H1 (cell line): ENCODE results near the gene FSTL4. TPM values are rescaled to one million over a fixed set of nuclear protein-coding genes. Genes with fewer than 3 reads are reported as not detected.

Experiments used
- CTCF ChIA-PET: fragments of 300-600 bp; sonication (Branson Sonifier 250); formaldehyde crosslinking; loops from one replicate; lab custom pipeline; 2021; ENCODE audit not compliant: partially characterized antibody; lab: Charles Lee
- POLR2A ChIA-PET: fragments of 300-600 bp; sonication (Branson Sonifier 250); formaldehyde crosslinking; loops from one replicate; lab custom pipeline; 2021; ENCODE audit warnings: inconsistent platforms; ENCODE audit not compliant: partially characterized antibody; lab: Charles Lee
- DNase-seq, 2 experiments: peaks; one replicate each; pipeline versions ENCODE4 v3.0.0 to v3.0.0-alpha.2; 2010 to 2022; ENCODE audit warnings: low spot score in 2 of 2, low read depth in 1 of 2, mixed read lengths in 1 of 2
- FAIRE-seq: peaks from 2 replicates; lab custom pipeline; 2011; peaks lifted over from hg19 to GRCh38; lab: Jason Lieb, UNC
- H2AFZ ChIP-seq: 2 replicates; pipeline ENCODE4 v1.8.1; 2012; ENCODE audit warnings: low read length, inconsistent platforms
- H2AK5ac ChIP-seq: 2 replicates; pipeline ENCODE4 v1.6.1; 2013; ENCODE audit warnings: low read depth, low read length
- H2BK120ac ChIP-seq: replicated peaks from 2 replicates; pipeline ENCODE3; 2013; ENCODE audit warnings: low read depth, low read length, inconsistent platforms
- H2BK12ac ChIP-seq: 2 replicates; pipeline ENCODE4 v1.6.1; 2013; ENCODE audit warnings: low read depth, low read length
- H2BK15ac ChIP-seq: 2 replicates; pipeline ENCODE4 v1.6.1; 2013; ENCODE audit warnings: low read length
- H2BK20ac ChIP-seq: 2 replicates; pipeline ENCODE4 v1.6.1; 2013; ENCODE audit warnings: low read length
- H2BK5ac ChIP-seq: 2 replicates; pipeline ENCODE4 v1.6.1; 2013; ENCODE audit warnings: low read depth, low read length
- H3K14ac ChIP-seq: 2 replicates; pipeline ENCODE4 v1.6.1; 2013; ENCODE audit warnings: inconsistent platforms; ENCODE audit not compliant: insufficient read length
- H3K18ac ChIP-seq: 2 replicates; pipeline ENCODE4 v1.6.1; 2013; ENCODE audit warnings: low read length; ENCODE audit errors: extremely low read depth
- H3K23ac ChIP-seq: 2 replicates; pipeline ENCODE4 v1.6.1; 2013; ENCODE audit warnings: inconsistent platforms; ENCODE audit not compliant: insufficient read length
- H3K23me2 ChIP-seq: 2 replicates; pipeline ENCODE4 v1.6.1; 2013; ENCODE audit warnings: low read depth, low read length
- H3K27ac ChIP-seq: 2 replicates; pipeline ENCODE4 v1.6.1; 2011; ENCODE audit warnings: low read depth, low read length, inconsistent platforms
- H3K27me3 ChIP-seq, 4 experiments: replicated peaks in 1 of 4; 1 replicate in 1 of 4; 2 replicates in 3 of 4; pipeline versions ENCODE4 v1.6.1 to v1.8.1; 2011 to 2013; ENCODE audit warnings: low read length in 3 of 4, mild to moderate bottlenecking in 3 of 4, inconsistent platforms in 2 of 4, mixed read lengths in 2 of 4, moderate library complexity in 1 of 4; ENCODE audit not compliant: control insufficient read depth in 3 of 4, insufficient read depth in 3 of 4; ENCODE audit errors: extremely low read depth in 1 of 4
- H3K36me3 ChIP-seq, 4 experiments: 2 replicates each; pipeline versions ENCODE4 v1.6.1 to v1.8.1; 2011 to 2013; ENCODE audit warnings: mild to moderate bottlenecking in 4 of 4, low read length in 3 of 4, moderate library complexity in 2 of 4, control low read depth in 1 of 4, inconsistent platforms in 1 of 4; ENCODE audit not compliant: insufficient read depth in 4 of 4, control insufficient read depth in 2 of 4
- H3K4ac ChIP-seq: replicated peaks from 2 replicates; pipeline ENCODE3; 2013; ENCODE audit warnings: low read length, low read depth, mixed read lengths, inconsistent platforms; ENCODE audit not compliant: insufficient read length
- H3K4me1 ChIP-seq, 4 experiments: replicated peaks in 1 of 4; 1 replicate in 1 of 4; 2 replicates in 3 of 4; pipeline versions ENCODE4 v1.6.1 to v1.8.1; 2011 to 2013; ENCODE audit warnings: low read length in 3 of 4, inconsistent platforms in 2 of 4, mixed read lengths in 1 of 4; ENCODE audit not compliant: insufficient read depth in 4 of 4, control insufficient read depth in 3 of 4
- H3K4me2 ChIP-seq, 2 experiments: 2 replicates each; pipeline versions ENCODE4 v1.6.1 to v1.8.1; 2011 to 2013; ENCODE audit warnings: low read depth in 2 of 2, low read length in 2 of 2, control low read depth in 1 of 2, inconsistent platforms in 1 of 2, mild to moderate bottlenecking in 1 of 2; ENCODE audit not compliant: insufficient read depth in 1 of 2
- H3K4me3 ChIP-seq, 4 experiments: fragments of 200-600, 300-600 bp in 1 of 4; sonication (generic), shearing (Covaris generic), sonication (Bioruptor Twin) in 1 of 4; 2 replicates each; pipeline versions ENCODE4 v1.5.1 to v1.8.1; 2011 to 2016; ENCODE audit warnings: low read length in 4 of 4, low read depth in 3 of 4, control low read depth in 2 of 4, inconsistent platforms in 2 of 4, mild to moderate bottlenecking in 2 of 4, mixed read lengths in 1 of 4, moderate library complexity in 1 of 4; ENCODE audit not compliant: insufficient read depth in 2 of 4; ENCODE audit errors: extremely low read depth in 1 of 4
- H3K56ac ChIP-seq: replicated peaks from 2 replicates; pipeline ENCODE3; 2013; ENCODE audit warnings: low read depth, mild to moderate bottlenecking, mixed read lengths, low read length, inconsistent platforms; ENCODE audit not compliant: insufficient read length
- H3K79me1 ChIP-seq: 2 replicates; pipeline ENCODE4 v1.6.1; 2013; ENCODE audit warnings: low read depth, low read length, control low read depth
- H3K79me2 ChIP-seq, 2 experiments: 2 replicates each; pipeline versions ENCODE4 v1.6.1 to v1.8.1; 2012 to 2013; ENCODE audit warnings: low read length in 2 of 2, mild to moderate bottlenecking in 2 of 2, inconsistent platforms in 1 of 2; ENCODE audit not compliant: insufficient read depth in 2 of 2, control insufficient read depth in 1 of 2
- H3K9ac ChIP-seq, 4 experiments: replicated peaks in 1 of 4; 1 replicate in 1 of 4; 2 replicates in 3 of 4; pipeline versions ENCODE4 v1.6.1 to v1.8.1; 2011 to 2013; ENCODE audit warnings: low read depth in 3 of 4, low read length in 3 of 4, control low read depth in 2 of 4, mild to moderate bottlenecking in 2 of 4, moderate library complexity in 2 of 4, inconsistent platforms in 1 of 4; ENCODE audit errors: extremely low read depth in 1 of 4
- H3K9me3 ChIP-seq, 2 experiments: 2 replicates each; pipeline versions ENCODE4 v1.6.1 to v1.8.1; 2012 to 2013; ENCODE audit warnings: mild to moderate bottlenecking in 2 of 2, moderate library complexity in 2 of 2, control low read depth in 1 of 2, inconsistent platforms in 1 of 2, low read depth in 1 of 2, low read length in 1 of 2, mixed read lengths in 1 of 2; ENCODE audit not compliant: insufficient read depth in 2 of 2
- H4K20me1 ChIP-seq, 2 experiments: replicated peaks in 1 of 2; 2 replicates each; pipeline versions ENCODE3 to v1.8.1; 2011 to 2013; ENCODE audit warnings: inconsistent platforms in 2 of 2, low read length in 2 of 2, mild to moderate bottlenecking in 1 of 2; ENCODE audit not compliant: insufficient read depth in 2 of 2, control insufficient read depth in 1 of 2
- H4K5ac ChIP-seq: 2 replicates; pipeline ENCODE4 v1.6.1; 2013; ENCODE audit warnings: low read length, low read depth, mixed read lengths, inconsistent platforms; ENCODE audit not compliant: insufficient read length
- H4K8ac ChIP-seq: 2 replicates; pipeline ENCODE4 v1.8.0; 2013; ENCODE audit warnings: mild to moderate bottlenecking, moderate library complexity, low read length, inconsistent platforms; ENCODE audit not compliant: insufficient read depth; ENCODE audit errors: extremely low read depth
- H4K91ac ChIP-seq: replicated peaks from 2 replicates; pipeline ENCODE3; 2013; ENCODE audit warnings: low read length, mixed read lengths, inconsistent platforms; ENCODE audit not compliant: insufficient read length
- KDM4A ChIP-seq: IDR thresholded peaks from one replicate; pipeline ENCODE4 v1.7.1; 2012; ENCODE audit warnings: low read depth, mild to moderate bottlenecking, moderate library complexity, low read length, inconsistent platforms; ENCODE audit not compliant: severe bottlenecking
- KDM5A ChIP-seq: fragments of 200-600 bp; IDR thresholded peaks from 2 replicates; pipeline ENCODE4 v1.7.1; 2012; ENCODE audit warnings: mild to moderate bottlenecking, low read length, inconsistent platforms, mixed read lengths
- TAF1 ChIP-seq: IDR thresholded peaks from 2 replicates; pipeline ENCODE4 v1.6.1; 2011; ENCODE audit warnings: mild to moderate bottlenecking, low read depth, low read length
- TEAD4 ChIP-seq: IDR thresholded peaks from 2 replicates; pipeline ENCODE4 v1.6.1; 2012; ENCODE audit warnings: low read depth, low read length, inconsistent platforms, mixed read lengths
- ZNF274 ChIP-seq: IDR thresholded peaks from 2 replicates; pipeline ENCODE4 v1.7.0; 2012; ENCODE audit warnings: low read length, borderline replicate concordance; ENCODE audit errors: extremely low read depth
- WGBS, 2 experiments: shearing (Covaris generic) in 1 of 2; methylation state at CpG; one replicate each; pipeline versions ENCODE4 v1.1.6 to v1.1.7; 2013 to 2015; ENCODE audit warnings: low lambda C conversion rate in 2 of 2, mixed read lengths in 2 of 2, inconsistent platforms in 1 of 2, low coverage in 1 of 2, missing lambda C conversion rate in 1 of 2; ENCODE audit not compliant: insufficient replicate concordance in 2 of 2, insufficient coverage in 1 of 2, insufficient read length in 1 of 2; ENCODE audit errors: extremely low coverage in 1 of 2, missing lambda C conversion rate in 1 of 2; 5-methylcytosine and 5-hydroxymethylcytosine counted together
- polyA plus RNA-seq, 7 experiments: library from polyadenylated mRNA; depleted of rRNA in 3 of 7; stranded (reverse) in 5 of 7; unstranded in 2 of 7; fragments of >200 nt in 5 of 7; fragments of 200-250 nt in 2 of 7; gene quantifications; 1 replicate in 5 of 7; 2 replicates in 1 of 7; 4 replicates in 1 of 7; pipeline versions ENCODE4 v1.2.1 to v1.2.3, GENCODE V29; 2011 to 2013; ENCODE audit warnings: missing spikeins in 2 of 7, mixed read lengths in 2 of 7
- total RNA-seq: library from RNA; stranded (reverse); fragmentation: NEBNext Ultra II Directional; extraction: Animal tissue kit (Norgen Biotek cat#: 25700); gene quantifications from 2 replicates; pipeline ENCODE4 v1.2.1, GENCODE V29; 2021

Gene FSTL4
- total and polyA plus RNA-seq, 2 of the 8 experiments (the other 6 are each of a cell fraction or from before 2014, with no cell fraction given), result 3.1 to 4.1 TPM

GRCh38 chr5:133485468-133485867 lies 126.9 kb downstream of the FSTL4 start:
- Histone ChIP-seq H4K20me1 (no peaks in the 10 kb centered on the region), H3K23ac (no peak overlapping the region), H4K91ac (no peak overlapping the region), H3K79me1 (no peaks in the 10 kb centered on the region), H3K4me2 (no peak overlapping the region), H3K23me2 (no peaks in the 10 kb centered on the region), H2BK20ac (no peak overlapping the region), H3K4ac (no peak overlapping the region), H3K9me3 (no peaks in the 10 kb centered on the region), H3K36me3 (no peaks in the 10 kb centered on the region), H3K14ac (no peak overlapping the region), H2BK15ac (no peak overlapping the region), H3K4me3 (no peak overlapping the region), H3K56ac (no peak overlapping the region), H3K27me3 (no peaks in the 10 kb centered on the region; a peak in 2 of 7 replicates), H2AFZ (peak overlapping the region; percentile 65), H3K18ac (no peak overlapping the region), H2BK5ac (no peak overlapping the region), H3K9ac (no peak overlapping the region), H3K79me2 (no peaks in the 10 kb centered on the region), H3K4me1 (peaks cover 0 to 4% (median 3%) of the 10 kb centered on the region in 4 experiments; a peak in 3 of 7 replicates), H2AK5ac (no peak overlapping the region), H2BK12ac (no peak overlapping the region), H3K27ac (no peak overlapping the region), H2BK120ac (no peak overlapping the region), H4K5ac (no peak overlapping the region), H4K8ac (no peak overlapping the region)
- WGBS, 2 experiments, result 90% methylated on average over 5 of the region's 5 CpGs; no CpG with 5 or more reads in 1 of the 2 experiments
- no peak for FAIRE-seq
- TF ChIP-seq KDM4A, result no peak
- TF ChIP-seq KDM5A, result no peak
- 0 out of 2 replicates have a peak, but pooled peaks have one; percentile 18 for TF ChIP-seq TAF1
- peak; percentile 46; the same call in 1 of the 2 replicates for TF ChIP-seq TEAD4
- no peak for TF ChIP-seq ZNF274
- no peak for DNase-seq
- ChIA-PET CTCF (interaction anchor here (0.7 to 1.7 kb wide), 5 partner anchors 10 to 1478 kb away, joined by 3 to 7 read pairs (median 3); no protein-coding TSS in a partner anchor), POLR2A (no interaction called here)
